Mesothelial cell of epicardium (in vitro differentiated cells): Measurements from ENCODE around the gene SOX30. TPM values are rescaled to one million over a fixed set of nuclear protein-coding genes. Genes with fewer than 3 reads are reported as not detected.

Experiments
- DNase-seq, 2 experiments: peaks; one replicate each; pipeline ENCODE4 v3.0.0; 2021; ENCODE audit warnings: low spot score in 2 of 2; ENCODE audit not compliant: unreplicated experiment in 2 of 2
- H3K27ac Mint-ChIP-seq: 2 replicates; pipeline ENCODE4 v1.8.0; 2021; ENCODE audit warnings: mixed read lengths
- H3K27me3 Mint-ChIP-seq: 2 replicates; pipeline ENCODE4 v1.8.0; 2021; ENCODE audit warnings: low read depth, mixed read lengths
- H3K36me3 Mint-ChIP-seq: 2 replicates; pipeline ENCODE4 v1.8.0; 2021; ENCODE audit warnings: mixed read lengths
- H3K4me1 Mint-ChIP-seq: 2 replicates; pipeline ENCODE4 v1.8.0; 2021; ENCODE audit warnings: mixed read lengths
- H3K4me3 Mint-ChIP-seq: 2 replicates; pipeline ENCODE4 v1.8.0; 2021; ENCODE audit warnings: mild to moderate bottlenecking, moderate library complexity, mixed read lengths
- H3K9me3 Mint-ChIP-seq: 2 replicates; pipeline ENCODE4 v1.8.0; 2021; ENCODE audit warnings: mixed read lengths
- total RNA-seq: library from RNA; stranded (reverse); gene quantifications from 3 replicates; pipeline ENCODE4 v1.2.1, GENCODE V29; 2021
- TF ChIP-seq, protein P1 (sequence below): fragments of 200-600 bp; sonication (generic); IDR thresholded peaks from one replicate; pipeline ENCODE4 v1.5.0; 2021; ENCODE audit warnings: antibody characterized with exemption; ENCODE audit not compliant: unreplicated experiment

The SOX30 gene
- total RNA-seq, 1 donor from 2014 or later: not detected

DNA sequence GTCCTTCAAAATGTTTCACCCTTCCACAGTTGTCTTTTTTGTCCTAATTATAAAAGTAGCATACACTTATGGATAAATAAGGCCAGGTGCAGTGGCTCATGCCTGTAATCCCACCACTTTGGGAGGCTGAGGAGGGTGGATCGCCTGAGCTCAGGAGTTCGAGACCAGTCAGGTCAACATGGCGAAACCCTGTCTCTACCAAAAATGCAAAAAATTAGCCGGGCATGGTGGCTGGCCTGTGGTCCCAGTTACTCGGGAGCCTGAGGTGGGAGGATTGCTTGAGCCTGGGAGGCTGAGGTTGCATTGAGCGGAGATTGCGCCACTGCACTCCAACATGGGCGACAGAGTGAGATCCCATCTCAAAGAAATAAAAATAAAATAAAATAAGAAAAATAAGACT is 20.7 kb upstream of the SOX30 start:
- TF ChIP-seq, protein P1, sequence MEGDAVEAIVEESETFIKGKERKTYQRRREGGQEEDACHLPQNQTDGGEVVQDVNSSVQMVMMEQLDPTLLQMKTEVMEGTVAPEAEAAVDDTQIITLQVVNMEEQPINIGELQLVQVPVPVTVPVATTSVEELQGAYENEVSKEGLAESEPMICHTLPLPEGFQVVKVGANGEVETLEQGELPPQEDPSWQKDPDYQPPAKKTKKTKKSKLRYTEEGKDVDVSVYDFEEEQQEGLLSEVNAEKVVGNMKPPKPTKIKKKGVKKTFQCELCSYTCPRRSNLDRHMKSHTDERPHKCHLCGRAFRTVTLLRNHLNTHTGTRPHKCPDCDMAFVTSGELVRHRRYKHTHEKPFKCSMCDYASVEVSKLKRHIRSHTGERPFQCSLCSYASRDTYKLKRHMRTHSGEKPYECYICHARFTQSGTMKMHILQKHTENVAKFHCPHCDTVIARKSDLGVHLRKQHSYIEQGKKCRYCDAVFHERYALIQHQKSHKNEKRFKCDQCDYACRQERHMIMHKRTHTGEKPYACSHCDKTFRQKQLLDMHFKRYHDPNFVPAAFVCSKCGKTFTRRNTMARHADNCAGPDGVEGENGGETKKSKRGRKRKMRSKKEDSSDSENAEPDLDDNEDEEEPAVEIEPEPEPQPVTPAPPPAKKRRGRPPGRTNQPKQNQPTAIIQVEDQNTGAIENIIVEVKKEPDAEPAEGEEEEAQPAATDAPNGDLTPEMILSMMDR: no peak
- Mint-ChIP-seq H3K36me3 (no peaks in the 10 kb centered on the region), H3K27me3 (peaks cover 35% of the 10 kb centered on the region), H3K27ac (no peak overlapping the region), H3K9me3 (peaks cover 5% of the 10 kb centered on the region), H3K4me1 (peaks cover 10% of the 10 kb centered on the region), H3K4me3 (no peak overlapping the region)
- no peak for DNase-seq

DNA sequence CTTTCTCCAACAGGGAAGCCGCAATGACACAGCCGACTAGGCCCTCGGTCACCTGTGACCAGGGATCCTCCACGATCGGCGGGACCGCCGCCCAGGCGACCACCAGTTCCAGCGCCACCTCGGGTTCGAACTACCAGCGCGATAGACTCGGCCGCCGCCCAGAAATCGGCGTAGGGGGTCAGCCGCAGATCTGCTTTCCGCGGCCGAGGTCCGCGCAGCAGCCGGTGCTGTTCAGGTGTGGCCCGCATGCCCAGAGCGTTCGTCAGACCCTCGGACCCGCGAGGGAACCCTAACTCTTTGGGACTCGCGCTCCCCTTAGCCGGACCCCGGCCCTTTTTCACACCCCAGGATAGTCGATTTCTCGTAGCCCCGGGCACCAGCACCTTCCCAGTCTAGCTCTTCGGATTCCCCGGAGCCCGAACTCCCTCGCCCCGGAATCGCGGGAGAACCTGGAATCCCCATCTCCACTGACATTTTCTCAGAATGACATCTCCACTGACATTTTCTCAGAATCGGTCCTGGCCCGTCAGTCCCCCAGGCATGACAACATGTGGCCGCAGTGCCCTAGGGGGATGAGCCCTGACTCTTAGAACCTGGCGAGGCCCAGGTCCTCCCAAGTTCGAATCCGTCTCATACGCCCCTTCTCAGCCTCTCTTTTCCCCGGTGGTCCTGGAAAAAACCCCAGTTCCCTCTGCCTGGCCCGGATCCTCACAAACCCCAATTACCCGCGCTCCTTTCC is 19.5 kb upstream of the SOX30 start:
- Mint-ChIP-seq H3K4me1 (peaks cover 10% of the 10 kb centered on the region), H3K36me3 (no peaks in the 10 kb centered on the region), H3K9me3 (peaks cover 5% of the 10 kb centered on the region), H3K27me3 (peaks cover 35% of the 10 kb centered on the region), H3K4me3 (peak overlapping the region; percentile 84), H3K27ac (peak overlapping the region; percentile 66)
- no peak for DNase-seq
- TF ChIP-seq, protein P1: no peak

DNA sequence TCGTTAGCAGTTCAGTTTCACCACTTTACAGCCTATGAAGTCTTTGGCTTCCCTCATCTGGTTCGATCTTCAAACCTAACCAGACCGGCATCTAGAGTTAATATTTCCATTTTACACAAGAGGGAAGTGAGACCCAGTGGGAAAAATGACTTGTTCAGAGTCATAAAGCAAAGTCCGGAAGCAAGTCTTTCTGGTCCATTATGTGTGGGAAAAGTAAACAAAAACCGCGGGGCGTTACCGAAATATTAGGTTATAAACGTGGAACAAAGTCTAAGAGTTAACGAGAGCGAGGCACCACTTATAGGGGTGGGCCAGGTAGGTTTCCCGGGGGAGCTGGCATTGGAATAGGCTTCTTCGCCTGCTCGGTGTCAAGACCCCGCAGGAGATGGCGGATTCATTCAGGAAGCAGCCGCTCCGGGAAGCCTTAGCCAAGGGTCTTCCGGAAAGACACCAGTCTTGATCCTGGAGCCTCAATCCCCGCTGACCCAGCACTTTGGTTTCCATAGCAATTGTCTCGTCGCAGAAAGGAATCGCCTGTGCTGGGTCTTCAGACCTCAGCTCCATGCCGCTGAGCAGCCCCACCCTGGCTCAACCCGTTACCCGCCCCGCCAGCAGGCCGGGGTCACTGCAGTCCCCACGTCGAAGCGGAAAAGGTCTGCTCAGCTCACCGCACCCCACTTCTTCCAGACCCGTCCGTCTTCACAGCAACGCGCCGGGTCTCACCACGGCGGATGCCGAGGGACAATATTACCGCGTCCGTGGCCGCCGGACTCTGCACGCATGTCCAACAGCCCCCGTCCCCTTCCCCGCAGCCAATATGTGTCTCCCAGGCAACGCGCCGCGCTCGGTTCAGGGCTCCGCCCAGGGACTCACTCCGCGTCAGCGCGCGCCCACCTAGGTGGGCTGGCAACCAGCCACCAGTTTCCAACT is 18.7 kb upstream of the SOX30 start, which contains the start of gene C5orf52:
TSS of gene C5orf52 (plus strand) at position 872 of the 930 bp plus-strand sequence. CDS start 82 bp downstream, outside the sequence.
- H3K27me3 Mint-ChIP-seq: peaks cover 35% of the 10 kb centered on the region
- peaks cover 10% of the 10 kb centered on the region for H3K4me1 Mint-ChIP-seq
- TF ChIP-seq, protein P1: no peak
- DNase-seq: peak in 1 of 2 experiments; percentile 44
- H3K4me3 Mint-ChIP-seq: peak within 1 kb of the TSS; percentile 84
- H3K36me3 Mint-ChIP-seq: no peaks in the 10 kb centered on the region
- peaks cover 5% of the 10 kb centered on the region for H3K9me3 Mint-ChIP-seq
- peak within 1 kb of the TSS; percentile 66 for H3K27ac Mint-ChIP-seq

DNA sequence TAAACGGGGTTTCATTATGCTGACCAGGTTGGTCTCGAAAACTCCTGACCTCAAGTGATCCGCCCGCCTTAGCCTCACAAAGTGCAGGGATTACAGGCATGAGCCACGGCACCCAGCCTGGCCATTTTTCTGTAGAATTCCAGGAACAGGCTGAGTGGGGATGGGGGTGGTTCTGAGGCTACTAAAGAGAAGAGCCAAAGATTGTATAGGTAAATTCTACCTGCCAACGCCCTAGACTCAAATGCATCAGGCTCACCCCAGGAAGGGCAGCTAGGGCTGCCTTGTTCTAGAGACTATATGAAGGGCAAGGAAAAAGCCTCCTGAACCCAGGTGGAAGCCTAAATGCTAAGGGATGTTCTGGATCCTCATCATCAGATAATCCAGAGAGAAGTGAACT is 17.5 kb upstream of the SOX30 start:
- H3K27ac Mint-ChIP-seq: no peak overlapping the region
- TF ChIP-seq, protein P1: no peak
- DNase-seq: no peak
- H3K27me3 Mint-ChIP-seq: peaks cover 35% of the 10 kb centered on the region
- H3K36me3 Mint-ChIP-seq: no peaks in the 10 kb centered on the region
- H3K9me3 Mint-ChIP-seq: peaks cover 7% of the 10 kb centered on the region
- no peak overlapping the region for H3K4me3 Mint-ChIP-seq
- H3K4me1 Mint-ChIP-seq: peaks cover 10% of the 10 kb centered on the region

DNA sequence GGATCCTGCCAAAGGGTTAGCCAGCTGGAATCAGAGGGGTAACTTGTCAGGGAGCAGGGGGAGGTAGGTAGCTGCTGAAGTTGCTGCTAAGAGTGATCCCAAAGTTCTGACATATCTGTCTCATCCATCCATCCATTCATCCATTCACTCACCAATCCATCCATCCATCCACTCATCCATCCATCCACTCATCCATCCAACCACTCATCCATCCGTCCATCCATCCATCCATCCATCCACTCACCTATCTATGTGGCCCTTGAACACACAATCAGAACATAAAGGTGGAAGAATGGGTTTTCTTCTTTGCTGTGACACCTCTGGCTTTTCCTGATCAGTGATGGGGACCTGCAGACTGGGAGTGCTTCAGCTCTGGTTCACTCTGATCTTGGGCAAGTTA is 16.1 kb upstream of the SOX30 start:
- DNase-seq: no peak
- H3K9me3 Mint-ChIP-seq: peaks cover 9% of the 10 kb centered on the region
- TF ChIP-seq, protein P1: no peak
- peaks cover 29% of the 10 kb centered on the region for H3K27me3 Mint-ChIP-seq
- H3K4me3 Mint-ChIP-seq: no peak overlapping the region
- no peak overlapping the region for H3K27ac Mint-ChIP-seq
- H3K4me1 Mint-ChIP-seq: peaks cover 10% of the 10 kb centered on the region
- no peaks in the 10 kb centered on the region for H3K36me3 Mint-ChIP-seq
